SKM-1 (cell line): ENCODE data around the gene TEAD1.
"Not testable (repeated sequence)": the region's sequence is repeated elsewhere in the genome, so short reads cannot be mapped to it uniquely, and the experiment has no call there.

Experiments used
- DNase-seq: peaks from one replicate; lab custom pipeline; 2025; ENCODE audit not compliant: unreplicated experiment; lab: John Stamatoyannopoulos, UW

TEAD1 gene

GRCh38 chr11:12856338-12856737, 182.1 kb downstream of the TEAD1 start:
- no peak for DNase-seq

- no peak for DNase-seq
These were observed 183.4 kb downstream of the TEAD1 start for GRCh38 chr11:12857572-12857971.

- DNase-seq, result no peak
These were observed 185.8 kb downstream of the TEAD1 start for GRCh38 chr11:12859872-12860657.

GRCh38 chr11:12860827-12861226, 186.6 kb downstream of the TEAD1 start:
- DNase-seq, result no peak

- DNase-seq, result no peak
These were observed 188.7 kb downstream of the TEAD1 start for GRCh38 chr11:12862696-12863469.

- DNase-seq, result no peak
These were observed 189.4 kb downstream of the TEAD1 start for GRCh38 chr11:12863605-12864121.

- DNase-seq, result no peak
These were observed 190.3 kb downstream of the TEAD1 start for GRCh38 chr11:12864316-12865156.

- no peak for DNase-seq
These were observed 191.8 kb downstream of the TEAD1 start for GRCh38 chr11:12865863-12866595.

GRCh38 chr11:12867531-12867930, 193.3 kb downstream of the TEAD1 start:
- DNase-seq, result no peak

- DNase-seq, result no peak
These were observed 194.3 kb downstream of the TEAD1 start for GRCh38 chr11:12868315-12869073.

GRCh38 chr11:12871241-12871640, 197.0 kb downstream of the TEAD1 start:
- no peak for DNase-seq

GRCh38 chr11:12871788-12872321, 197.6 kb downstream of the TEAD1 start:
- DNase-seq, result no peak

GRCh38 chr11:12876340-12876739, 202.1 kb downstream of the TEAD1 start:
- no peak for DNase-seq

- no peak for DNase-seq
These were observed 202.8 kb downstream of the TEAD1 start for GRCh38 chr11:12876988-12877387.

- not testable (repeated sequence) for DNase-seq
These were observed 203.3 kb downstream of the TEAD1 start for GRCh38 chr11:12877508-12877907.

- DNase-seq, result no peak
These were observed 206.1 kb downstream of the TEAD1 start for GRCh38 chr11:12880327-12880726.

- no peak for DNase-seq
These were observed 208.4 kb downstream of the TEAD1 start for GRCh38 chr11:12882670-12883069.

- DNase-seq, result no peak
These were observed 210.6 kb downstream of the TEAD1 start for GRCh38 chr11:12884751-12885318.

- DNase-seq, result no peak
These were observed 211.6 kb downstream of the TEAD1 start for GRCh38 chr11:12885717-12886239.
